ENCODE results near the gene ARHGAP23. TPM values are rescaled to one million over a fixed set of nuclear protein-coding genes. Genes with fewer than 3 reads are reported as not detected.

The ARHGAP23 gene
- total and polyA plus RNA-seq, 2 donors (not counting 1 experiment from before 2014, with no cell fraction given), result 28.1 to 41.1 TPM

- Histone ChIP-seq H4K20me1 (ENCODE audit: control insufficient read depth, extremely low read depth, insufficient read depth, low read length) (no peaks in the 10 kb centered on the region), H2AFZ (ENCODE audit: low read length) (no peak overlapping the region), H3K79me2 (ENCODE audit: control insufficient read depth, insufficient read depth, low read length) (no peaks in the 10 kb centered on the region), H3K27me3 (ENCODE audit: control insufficient read depth, insufficient read depth, low read length) (peaks cover 6% of the 10 kb centered on the region), H3K4me3 (replicated peaks in 1 of 4; ENCODE audit: control extremely low read depth in 1 of 4, insufficient read depth in 1 of 4, low read depth in 3 of 4, low read length in 4 of 4) (no peak overlapping the region), H3K9ac (ENCODE audit: insufficient read depth, low read length) (no peak overlapping the region), H3K27ac (ENCODE audit: insufficient read depth, low read length) (no peak overlapping the region), H3K4me1 (ENCODE audit: control insufficient read depth, extremely low read depth, insufficient read depth, low read length) (no peaks in the 10 kb centered on the region), H3K4me2 (ENCODE audit: extremely low read depth, insufficient read depth, low read length) (no peak overlapping the region), H3K9me3 (ENCODE audit: control insufficient read depth, insufficient read depth, low read depth, low read length) (no peaks in the 10 kb centered on the region), H3K36me3 (ENCODE audit: control insufficient read depth, insufficient read depth, low read length) (no peaks in the 10 kb centered on the region)
- TF ChIP-seq CTCF (conservative IDR thresholded peaks at IDR 0.05 in 1 of 2, IDR thresholded peaks at IDR 0.05 in 1 of 2; ENCODE audit: low read depth in 1 of 2, low read length in 2 of 2) (no peak), EZH2 (IDR thresholded peaks at IDR 0.05; ENCODE audit: low read length, missing control alignments) (no peak)
- DNase-seq (ENCODE audit: low read depth in 2 of 2), result no peak
Observed at GRCh38 chr17:38540514-38541045, 112.3 kb downstream of the ARHGAP23 start.

GRCh38 chr17:38541281-38541680, 113.0 kb downstream of the ARHGAP23 start:
- Histone ChIP-seq H3K4me2 (ENCODE audit: extremely low read depth, insufficient read depth, low read length) (no peak overlapping the region), H3K27me3 (ENCODE audit: control insufficient read depth, insufficient read depth, low read length) (peaks cover 3% of the 10 kb centered on the region), H3K4me3 (replicated peaks in 1 of 4; ENCODE audit: control extremely low read depth in 1 of 4, insufficient read depth in 1 of 4, low read depth in 3 of 4, low read length in 4 of 4) (no peak overlapping the region), H4K20me1 (ENCODE audit: control insufficient read depth, extremely low read depth, insufficient read depth, low read length) (no peaks in the 10 kb centered on the region), H3K79me2 (ENCODE audit: control insufficient read depth, insufficient read depth, low read length) (no peaks in the 10 kb centered on the region), H3K36me3 (ENCODE audit: control insufficient read depth, insufficient read depth, low read length) (no peaks in the 10 kb centered on the region), H3K27ac (ENCODE audit: insufficient read depth, low read length) (no peak overlapping the region), H2AFZ (ENCODE audit: low read length) (no peak overlapping the region), H3K4me1 (ENCODE audit: control insufficient read depth, extremely low read depth, insufficient read depth, low read length) (no peaks in the 10 kb centered on the region), H3K9me3 (ENCODE audit: control insufficient read depth, insufficient read depth, low read depth, low read length) (no peaks in the 10 kb centered on the region), H3K9ac (ENCODE audit: insufficient read depth, low read length) (no peak overlapping the region)
- no peak for DNase-seq (ENCODE audit: low read depth in 2 of 2)
- no peak for TF ChIP-seq CTCF (conservative IDR thresholded peaks at IDR 0.05 in 1 of 2, IDR thresholded peaks at IDR 0.05 in 1 of 2; ENCODE audit: low read depth in 1 of 2, low read length in 2 of 2)
- TF ChIP-seq EZH2 (IDR thresholded peaks at IDR 0.05; ENCODE audit: low read length, missing control alignments), result no peak

- Histone ChIP-seq H3K9ac (ENCODE audit: insufficient read depth, low read length) (no peak overlapping the region), H3K9me3 (ENCODE audit: control insufficient read depth, insufficient read depth, low read depth, low read length) (no peaks in the 10 kb centered on the region), H3K4me2 (ENCODE audit: extremely low read depth, insufficient read depth, low read length) (no peak overlapping the region), H3K36me3 (ENCODE audit: control insufficient read depth, insufficient read depth, low read length) (no peaks in the 10 kb centered on the region), H3K4me1 (ENCODE audit: control insufficient read depth, extremely low read depth, insufficient read depth, low read length) (no peaks in the 10 kb centered on the region), H3K79me2 (ENCODE audit: control insufficient read depth, insufficient read depth, low read length) (no peaks in the 10 kb centered on the region), H3K4me3 (replicated peaks in 1 of 4; ENCODE audit: control extremely low read depth in 1 of 4, insufficient read depth in 1 of 4, low read depth in 3 of 4, low read length in 4 of 4) (no peak overlapping the region), H2AFZ (ENCODE audit: low read length) (no peak overlapping the region), H3K27ac (ENCODE audit: insufficient read depth, low read length) (no peak overlapping the region), H4K20me1 (ENCODE audit: control insufficient read depth, extremely low read depth, insufficient read depth, low read length) (no peaks in the 10 kb centered on the region), H3K27me3 (ENCODE audit: control insufficient read depth, insufficient read depth, low read length) (peaks cover 3% of the 10 kb centered on the region)
- no peak for DNase-seq (ENCODE audit: low read depth in 2 of 2)
- TF ChIP-seq EZH2 (IDR thresholded peaks at IDR 0.05; ENCODE audit: low read length, missing control alignments), result no peak
Observed at GRCh38 chr17:38542286-38542685, 114.0 kb downstream of the ARHGAP23 start.
